H1 (cell line): ENCODE measurements around the gene CRTAP. TPM values are rescaled to one million over a fixed set of nuclear protein-coding genes. Genes with fewer than 3 reads are reported as not detected.

Experiments used
- CTCF ChIA-PET: fragments of 300-600 bp; sonication (Branson Sonifier 250); formaldehyde crosslinking; loops from one replicate; lab custom pipeline; 2021; ENCODE audit not compliant: partially characterized antibody; lab: Charles Lee
- POLR2A ChIA-PET: fragments of 300-600 bp; sonication (Branson Sonifier 250); formaldehyde crosslinking; loops from one replicate; lab custom pipeline; 2021; ENCODE audit warnings: inconsistent platforms; ENCODE audit not compliant: partially characterized antibody; lab: Charles Lee
- DNase-seq, 2 experiments: peaks; one replicate each; pipeline versions ENCODE4 v3.0.0 to v3.0.0-alpha.2; 2010 to 2022; ENCODE audit warnings: low spot score in 2 of 2, low read depth in 1 of 2, mixed read lengths in 1 of 2
- FAIRE-seq: peaks from 2 replicates; lab custom pipeline; 2011; peaks lifted over from hg19 to GRCh38; lab: Jason Lieb, UNC
- H2AFZ ChIP-seq: 2 replicates; pipeline ENCODE4 v1.8.1; 2012; ENCODE audit warnings: low read length, inconsistent platforms
- H2AK5ac ChIP-seq: 2 replicates; pipeline ENCODE4 v1.6.1; 2013; ENCODE audit warnings: low read depth, low read length
- H2BK120ac ChIP-seq: replicated peaks from 2 replicates; pipeline ENCODE3; 2013; ENCODE audit warnings: low read depth, low read length, inconsistent platforms
- H2BK12ac ChIP-seq: 2 replicates; pipeline ENCODE4 v1.6.1; 2013; ENCODE audit warnings: low read depth, low read length
- H2BK15ac ChIP-seq: 2 replicates; pipeline ENCODE4 v1.6.1; 2013; ENCODE audit warnings: low read length
- H2BK20ac ChIP-seq: 2 replicates; pipeline ENCODE4 v1.6.1; 2013; ENCODE audit warnings: low read length
- H2BK5ac ChIP-seq: 2 replicates; pipeline ENCODE4 v1.6.1; 2013; ENCODE audit warnings: low read depth, low read length
- H3K14ac ChIP-seq: 2 replicates; pipeline ENCODE4 v1.6.1; 2013; ENCODE audit warnings: inconsistent platforms; ENCODE audit not compliant: insufficient read length
- H3K18ac ChIP-seq: 2 replicates; pipeline ENCODE4 v1.6.1; 2013; ENCODE audit warnings: low read length; ENCODE audit errors: extremely low read depth
- H3K23ac ChIP-seq: 2 replicates; pipeline ENCODE4 v1.6.1; 2013; ENCODE audit warnings: inconsistent platforms; ENCODE audit not compliant: insufficient read length
- H3K23me2 ChIP-seq: 2 replicates; pipeline ENCODE4 v1.6.1; 2013; ENCODE audit warnings: low read depth, low read length
- H3K27ac ChIP-seq: 2 replicates; pipeline ENCODE4 v1.6.1; 2011; ENCODE audit warnings: low read depth, low read length, inconsistent platforms
- H3K27me3 ChIP-seq, 4 experiments: replicated peaks in 1 of 4; 1 replicate in 1 of 4; 2 replicates in 3 of 4; pipeline versions ENCODE4 v1.6.1 to v1.8.1; 2011 to 2013; ENCODE audit warnings: low read length in 3 of 4, mild to moderate bottlenecking in 3 of 4, inconsistent platforms in 2 of 4, mixed read lengths in 2 of 4, moderate library complexity in 1 of 4; ENCODE audit not compliant: control insufficient read depth in 3 of 4, insufficient read depth in 3 of 4; ENCODE audit errors: extremely low read depth in 1 of 4
- H3K36me3 ChIP-seq, 4 experiments: 2 replicates each; pipeline versions ENCODE4 v1.6.1 to v1.8.1; 2011 to 2013; ENCODE audit warnings: mild to moderate bottlenecking in 4 of 4, low read length in 3 of 4, moderate library complexity in 2 of 4, control low read depth in 1 of 4, inconsistent platforms in 1 of 4; ENCODE audit not compliant: insufficient read depth in 4 of 4, control insufficient read depth in 2 of 4
- H3K4ac ChIP-seq: replicated peaks from 2 replicates; pipeline ENCODE3; 2013; ENCODE audit warnings: low read length, low read depth, mixed read lengths, inconsistent platforms; ENCODE audit not compliant: insufficient read length
- H3K4me1 ChIP-seq, 4 experiments: replicated peaks in 1 of 4; 1 replicate in 1 of 4; 2 replicates in 3 of 4; pipeline versions ENCODE4 v1.6.1 to v1.8.1; 2011 to 2013; ENCODE audit warnings: low read length in 3 of 4, inconsistent platforms in 2 of 4, mixed read lengths in 1 of 4; ENCODE audit not compliant: insufficient read depth in 4 of 4, control insufficient read depth in 3 of 4
- H3K4me2 ChIP-seq, 2 experiments: 2 replicates each; pipeline versions ENCODE4 v1.6.1 to v1.8.1; 2011 to 2013; ENCODE audit warnings: low read depth in 2 of 2, low read length in 2 of 2, control low read depth in 1 of 2, inconsistent platforms in 1 of 2, mild to moderate bottlenecking in 1 of 2; ENCODE audit not compliant: insufficient read depth in 1 of 2
- H3K4me3 ChIP-seq, 4 experiments: fragments of 200-600, 300-600 bp in 1 of 4; sonication (generic), shearing (Covaris generic), sonication (Bioruptor Twin) in 1 of 4; 2 replicates each; pipeline versions ENCODE4 v1.5.1 to v1.8.1; 2011 to 2016; ENCODE audit warnings: low read length in 4 of 4, low read depth in 3 of 4, control low read depth in 2 of 4, inconsistent platforms in 2 of 4, mild to moderate bottlenecking in 2 of 4, mixed read lengths in 1 of 4, moderate library complexity in 1 of 4; ENCODE audit not compliant: insufficient read depth in 2 of 4; ENCODE audit errors: extremely low read depth in 1 of 4
- H3K56ac ChIP-seq: replicated peaks from 2 replicates; pipeline ENCODE3; 2013; ENCODE audit warnings: low read depth, mild to moderate bottlenecking, mixed read lengths, low read length, inconsistent platforms; ENCODE audit not compliant: insufficient read length
- H3K79me1 ChIP-seq: 2 replicates; pipeline ENCODE4 v1.6.1; 2013; ENCODE audit warnings: low read depth, low read length, control low read depth
- H3K79me2 ChIP-seq, 2 experiments: 2 replicates each; pipeline versions ENCODE4 v1.6.1 to v1.8.1; 2012 to 2013; ENCODE audit warnings: low read length in 2 of 2, mild to moderate bottlenecking in 2 of 2, inconsistent platforms in 1 of 2; ENCODE audit not compliant: insufficient read depth in 2 of 2, control insufficient read depth in 1 of 2
- H3K9ac ChIP-seq, 4 experiments: replicated peaks in 1 of 4; 1 replicate in 1 of 4; 2 replicates in 3 of 4; pipeline versions ENCODE4 v1.6.1 to v1.8.1; 2011 to 2013; ENCODE audit warnings: low read depth in 3 of 4, low read length in 3 of 4, control low read depth in 2 of 4, mild to moderate bottlenecking in 2 of 4, moderate library complexity in 2 of 4, inconsistent platforms in 1 of 4; ENCODE audit errors: extremely low read depth in 1 of 4
- H3K9me3 ChIP-seq, 2 experiments: 2 replicates each; pipeline versions ENCODE4 v1.6.1 to v1.8.1; 2012 to 2013; ENCODE audit warnings: mild to moderate bottlenecking in 2 of 2, moderate library complexity in 2 of 2, control low read depth in 1 of 2, inconsistent platforms in 1 of 2, low read depth in 1 of 2, low read length in 1 of 2, mixed read lengths in 1 of 2; ENCODE audit not compliant: insufficient read depth in 2 of 2
- H4K20me1 ChIP-seq, 2 experiments: replicated peaks in 1 of 2; 2 replicates each; pipeline versions ENCODE3 to v1.8.1; 2011 to 2013; ENCODE audit warnings: inconsistent platforms in 2 of 2, low read length in 2 of 2, mild to moderate bottlenecking in 1 of 2; ENCODE audit not compliant: insufficient read depth in 2 of 2, control insufficient read depth in 1 of 2
- H4K5ac ChIP-seq: 2 replicates; pipeline ENCODE4 v1.6.1; 2013; ENCODE audit warnings: low read length, low read depth, mixed read lengths, inconsistent platforms; ENCODE audit not compliant: insufficient read length
- H4K8ac ChIP-seq: 2 replicates; pipeline ENCODE4 v1.8.0; 2013; ENCODE audit warnings: mild to moderate bottlenecking, moderate library complexity, low read length, inconsistent platforms; ENCODE audit not compliant: insufficient read depth; ENCODE audit errors: extremely low read depth
- H4K91ac ChIP-seq: replicated peaks from 2 replicates; pipeline ENCODE3; 2013; ENCODE audit warnings: low read length, mixed read lengths, inconsistent platforms; ENCODE audit not compliant: insufficient read length
- CBX8 ChIP-seq: fragments of 300-800, 300-1000 bp; sonication (generic); IDR thresholded peaks from 2 replicates; pipeline ENCODE4 v1.7.1; 2016; ENCODE audit warnings: low read depth, low read length, borderline replicate concordance
- CHD1 ChIP-seq: IDR thresholded peaks from 2 replicates; pipeline ENCODE4 v1.6.1; 2012; ENCODE audit warnings: low read depth, low read length, improper control_type of control experiment
- EP300 ChIP-seq, 2 experiments: IDR thresholded peaks; 1 replicate in 1 of 2; 2 replicates in 1 of 2; pipeline ENCODE4 v1.6.1; 2011 to 2012; ENCODE audit warnings: low read depth in 2 of 2, low read length in 2 of 2, mild to moderate bottlenecking in 2 of 2, borderline replicate concordance in 1 of 2, inconsistent platforms in 1 of 2, moderate library complexity in 1 of 2
- RAD21 ChIP-seq, 2 experiments: IDR thresholded peaks in 1 of 2; conservative IDR thresholded peaks in 1 of 2; 2 replicates each; pipeline ENCODE4 v1.6.1; 2011; ENCODE audit warnings: low read depth in 2 of 2, low read length in 2 of 2, improper control_type of control experiment in 1 of 2, inconsistent platforms in 1 of 2, mild to moderate bottlenecking in 1 of 2, moderate library complexity in 1 of 2
- RNF2 ChIP-seq: fragments of 200-900, 300-1000 bp; sonication (generic); IDR thresholded peaks from 2 replicates; pipeline ENCODE4 v1.7.1; 2016; ENCODE audit warnings: borderline replicate concordance, low read depth, mild to moderate bottlenecking, antibody characterized with exemption, low read length; ENCODE audit not compliant: poor library complexity, severe bottlenecking; ENCODE audit errors: missing control alignments
- TCF12 ChIP-seq: IDR thresholded peaks from 2 replicates; pipeline ENCODE4 v1.6.1; 2011; ENCODE audit warnings: low read depth, mild to moderate bottlenecking, low read length
- WGBS, 2 experiments: shearing (Covaris generic) in 1 of 2; methylation state at CpG; one replicate each; pipeline versions ENCODE4 v1.1.6 to v1.1.7; 2013 to 2015; ENCODE audit warnings: low lambda C conversion rate in 2 of 2, mixed read lengths in 2 of 2, inconsistent platforms in 1 of 2, low coverage in 1 of 2, missing lambda C conversion rate in 1 of 2; ENCODE audit not compliant: insufficient replicate concordance in 2 of 2, insufficient coverage in 1 of 2, insufficient read length in 1 of 2; ENCODE audit errors: extremely low coverage in 1 of 2, missing lambda C conversion rate in 1 of 2; 5-methylcytosine and 5-hydroxymethylcytosine counted together
- polyA plus RNA-seq, 7 experiments: library from polyadenylated mRNA; depleted of rRNA in 3 of 7; stranded (reverse) in 5 of 7; unstranded in 2 of 7; fragments of >200 nt in 5 of 7; fragments of 200-250 nt in 2 of 7; gene quantifications; 1 replicate in 5 of 7; 2 replicates in 1 of 7; 4 replicates in 1 of 7; pipeline versions ENCODE4 v1.2.1 to v1.2.3, GENCODE V29; 2011 to 2013; ENCODE audit warnings: missing spikeins in 2 of 7, mixed read lengths in 2 of 7
- total RNA-seq: library from RNA; stranded (reverse); fragmentation: NEBNext Ultra II Directional; extraction: Animal tissue kit (Norgen Biotek cat#: 25700); gene quantifications from 2 replicates; pipeline ENCODE4 v1.2.1, GENCODE V29; 2021

Gene CRTAP
- total and polyA plus RNA-seq, 2 of the 8 experiments (the other 6 are each of a cell fraction or from before 2014, with no cell fraction given): 159 to 188 TPM

DNA sequence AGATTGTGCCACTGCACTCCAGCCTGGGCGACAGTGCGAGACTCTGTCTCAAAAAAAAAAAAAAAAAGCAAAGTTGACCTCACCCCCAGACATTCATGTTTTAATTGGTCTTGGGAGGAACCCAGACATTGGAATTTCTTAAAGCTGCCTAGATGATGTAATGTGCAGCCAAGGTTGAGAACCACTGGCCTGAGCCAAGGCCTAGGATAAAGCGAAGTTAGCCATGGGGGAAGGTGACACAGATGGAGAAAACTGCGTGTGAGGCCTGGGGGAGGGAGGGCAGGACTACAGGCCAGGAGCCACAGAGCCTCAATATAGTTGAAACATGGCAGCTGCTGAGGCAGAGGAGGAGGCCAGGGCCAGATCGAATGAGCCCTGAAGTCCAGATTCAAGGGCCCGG is 37.8 kb upstream of the CRTAP start:
- H2BK5ac ChIP-seq: no peak overlapping the region
- no peaks in the 10 kb centered on the region for H3K79me2 ChIP-seq
- CTCF ChIA-PET: interaction anchor here (0.9 to 4.1 kb wide), 10 partner anchors 10 to 288 kb away, joined by 3 to 57 read pairs (median 8); no protein-coding TSS in a partner anchor
- H4K20me1 ChIP-seq: peaks cover 0 to 2% of the 10 kb centered on the region in 2 experiments
- no peaks in the 10 kb centered on the region; a peak in 1 of 8 replicates for H3K36me3 ChIP-seq
- H2AFZ ChIP-seq: no peak overlapping the region
- H3K79me1 ChIP-seq: peaks cover 3% of the 10 kb centered on the region; the same call in 1 of the 2 replicates
- H4K8ac ChIP-seq: no peak overlapping the region
- FAIRE-seq: no peak
- no peak overlapping the region for H2BK120ac ChIP-seq
- H3K27me3 ChIP-seq: no peaks in the 10 kb centered on the region
- H2BK20ac ChIP-seq: no peak overlapping the region
- H3K4me3 ChIP-seq: no peak overlapping the region
- H3K9ac ChIP-seq: no peak overlapping the region
- POLR2A ChIA-PET: interaction anchor here (1.8 kb wide), 1 partner anchor 20 kb away, joined by 6 read pairs; no protein-coding TSS in a partner anchor
- H2BK12ac ChIP-seq: no peak overlapping the region
- H3K14ac ChIP-seq: no peak overlapping the region
- H3K9me3 ChIP-seq: no peaks in the 10 kb centered on the region
- DNase-seq: no peak
- H2BK15ac ChIP-seq: no peak overlapping the region
- H3K4me2 ChIP-seq: no peak overlapping the region
- no peak overlapping the region for H4K5ac ChIP-seq
- H4K91ac ChIP-seq: no peak overlapping the region
- H3K56ac ChIP-seq: no peak overlapping the region
- no peak overlapping the region for H3K27ac ChIP-seq
- no peak overlapping the region for H3K23ac ChIP-seq
- H3K4ac ChIP-seq: no peak overlapping the region
- H2AK5ac ChIP-seq: no peak overlapping the region
- 94% methylated on average over 4 of the region's 6 CpGs; no CpG with 5 or more reads in 1 of the 2 experiments for WGBS, 2 experiments
- H3K23me2 ChIP-seq: no peaks in the 10 kb centered on the region
- H3K4me1 ChIP-seq: peaks cover 0 to 2% (median 0%) of the 10 kb centered on the region in 4 experiments; a peak in 1 of 7 replicates
- H3K18ac ChIP-seq: no peak overlapping the region
- TF ChIP-seq CBX8 (no peak), TCF12 (no peak), EP300 (IDR thresholded peaks at IDR 0.05; ENCODE audit: borderline replicate concordance in 1 of 2, low read depth in 2 of 2, low read length in 2 of 2) (no peak), RAD21 (IDR thresholded peaks at IDR 0.05 in 1 of 2, conservative IDR thresholded peaks at IDR 0.05 in 1 of 2; ENCODE audit: low read depth in 2 of 2, low read length in 2 of 2) (no peak), CHD1 (no peak), RNF2 (no peak)
